Spleen (tissue), 7 donors: ENCODE data around the gene GLDC.

ENCODE experiments used
- CTCF ChIP-seq, 11 experiments: fragments of 200-600 bp in 7 of 11; fragments of 450-650 bp in 4 of 11; sonication (generic) in 4 of 11; IDR thresholded peaks in 8 of 11; conservative IDR thresholded peaks in 3 of 11; 1 replicate in 7 of 11; 2 replicates in 4 of 11; pipeline versions ENCODE4 v1.4.0 to v1.8.0; 2016 to 2021; ENCODE audit warnings: antibody characterized with exemption in 11 of 11, inconsistent platforms in 4 of 11, mild to moderate bottlenecking in 1 of 11
- POLR2AphosphoS5 ChIP-seq, 3 donors: sonication (generic); formaldehyde crosslinking; IDR thresholded peaks; one replicate each; pipeline ENCODE4 v1.5.1; 2017; ENCODE audit warnings: antibody characterized with exemption in 3 of 3
- donor health status: DM: no; HTN: no; CAD: no; lungs with moderate emphysema.
- donor health status: DM: no; HTN: no; CAD: no.
- donor health status: DM: no; HTN: no; CAD: no.

- peak in 5 of 11 experiments; percentile 6 to 43 (median 32) for TF ChIP-seq CTCF (IDR thresholded peaks at IDR 0.05 in 8 of 11, conservative IDR thresholded peaks at IDR 0.05 in 3 of 11)
- TF ChIP-seq POLR2AphosphoS5 (IDR thresholded peaks at IDR 0.05), result peak; percentile 98
These were observed 35.8 kb upstream of the GLDC start for GRCh38 chr9:6681147-6681956.
